ENCODE data around the gene ZBTB47.

Gene ZBTB47

DNA sequence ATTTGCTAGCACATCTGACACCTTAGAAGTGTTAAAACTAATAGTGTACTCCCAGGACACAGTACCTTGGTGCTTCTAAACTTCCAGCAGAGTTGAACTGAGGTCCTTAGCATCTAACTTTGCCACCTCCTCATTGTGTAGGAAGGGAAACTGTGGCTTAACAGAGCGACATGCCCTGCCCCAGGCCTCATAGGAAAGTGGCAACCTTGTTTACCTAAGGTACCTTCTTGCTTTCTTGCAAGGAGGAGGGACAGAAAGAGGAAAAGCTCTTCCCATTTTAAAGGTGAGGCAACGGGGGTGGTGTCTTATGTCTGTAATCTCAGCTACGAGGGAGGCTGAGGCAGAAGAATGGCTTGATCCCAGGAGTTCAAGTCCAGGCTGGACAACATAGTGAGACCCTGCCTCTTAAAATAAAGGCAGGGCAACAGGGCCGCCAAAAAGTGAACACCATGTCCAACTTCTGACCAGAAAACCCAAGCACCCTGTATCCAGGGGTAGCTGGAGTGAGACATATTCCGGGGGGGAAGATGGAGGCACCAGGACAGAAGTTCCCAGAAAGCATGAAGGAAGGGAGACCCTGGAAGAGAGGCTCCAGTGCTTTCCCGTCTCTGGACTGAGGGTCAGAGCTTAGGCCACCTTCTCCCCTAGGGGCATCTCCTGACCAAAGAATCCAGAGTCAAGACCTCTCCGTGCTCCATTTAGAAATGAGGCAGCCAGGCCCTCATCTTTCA is 31.3 kb downstream of the ZBTB47 start:
- no peak for DNase-seq (ENCODE audit: low read depth in 4 of 4, low spot score in 1 of 4)

DNA sequence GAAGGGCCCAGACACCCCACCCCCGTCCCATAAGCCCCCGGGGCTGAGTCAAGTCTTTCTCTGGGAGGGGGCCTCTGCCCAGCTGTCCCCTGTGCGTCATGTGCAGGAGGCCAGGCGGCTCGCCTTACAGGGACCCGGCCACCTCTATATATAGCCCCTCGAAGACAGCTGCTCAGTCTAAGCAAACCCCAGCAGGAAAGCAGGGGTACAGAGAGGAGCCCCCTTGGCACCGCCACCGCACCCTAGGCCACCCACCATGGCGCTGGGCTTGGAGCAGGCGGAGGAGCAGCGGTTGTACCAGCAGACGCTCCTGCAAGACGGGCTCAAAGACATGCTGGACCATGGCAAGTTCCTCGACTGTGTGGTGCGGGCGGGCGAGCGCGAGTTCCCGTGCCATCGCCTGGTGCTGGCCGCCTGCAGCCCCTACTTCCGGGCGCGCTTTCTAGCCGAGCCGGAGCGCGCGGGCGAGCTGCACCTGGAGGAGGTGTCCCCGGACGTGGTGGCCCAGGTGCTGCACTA is 31.9 kb downstream of the ZBTB47 start, which contains the start of gene KLHL40:
Gene KLHL40, plus strand, starts transcription at position 175 of the 519 bp plus-strand sequence. Its CDS starts 82 bp downstream, at position 257.
- DNase-seq (ENCODE audit: low read depth in 4 of 4, low spot score in 1 of 4) = no peak

DNA sequence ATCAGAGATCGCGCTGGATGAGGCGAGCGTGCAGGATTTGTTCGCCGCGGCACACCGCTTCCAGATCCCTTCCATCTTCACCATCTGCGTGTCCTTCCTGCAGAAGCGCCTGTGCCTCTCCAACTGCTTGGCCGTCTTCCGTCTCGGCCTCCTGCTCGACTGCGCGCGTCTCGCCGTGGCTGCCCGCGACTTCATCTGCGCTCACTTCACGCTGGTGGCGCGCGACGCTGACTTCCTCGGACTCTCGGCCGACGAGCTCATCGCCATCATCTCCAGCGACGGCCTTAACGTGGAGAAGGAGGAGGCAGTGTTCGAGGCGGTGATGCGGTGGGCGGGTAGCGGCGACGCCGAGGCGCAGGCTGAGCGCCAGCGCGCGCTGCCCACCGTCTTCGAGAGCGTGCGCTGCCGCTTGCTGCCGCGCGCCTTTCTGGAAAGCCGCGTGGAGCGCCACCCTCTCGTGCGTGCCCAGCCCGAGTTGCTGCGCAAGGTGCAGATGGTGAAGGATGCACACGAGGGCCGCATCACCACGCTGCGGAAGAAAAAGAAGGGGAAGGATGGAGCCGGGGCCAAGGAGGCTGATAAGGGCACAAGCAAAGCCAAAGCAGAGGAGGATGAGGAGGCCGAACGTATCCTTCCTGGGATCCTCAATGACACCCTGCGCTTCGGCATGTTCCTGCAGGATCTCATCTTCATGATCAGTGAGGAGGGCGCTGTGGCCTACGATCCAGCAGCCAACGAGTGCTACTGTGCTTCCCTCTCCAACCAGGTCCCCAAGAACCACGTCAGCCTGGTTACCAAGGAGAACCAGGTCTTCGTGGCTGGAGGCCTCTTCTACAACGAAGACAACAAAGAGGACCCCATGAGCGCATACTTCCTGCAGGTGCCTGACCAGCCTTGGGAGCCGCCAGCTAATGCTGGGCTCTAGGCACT is 32.7 kb downstream of the ZBTB47 start:
- no peak for DNase-seq (ENCODE audit: low read depth in 4 of 4, low spot score in 1 of 4)

DNA sequence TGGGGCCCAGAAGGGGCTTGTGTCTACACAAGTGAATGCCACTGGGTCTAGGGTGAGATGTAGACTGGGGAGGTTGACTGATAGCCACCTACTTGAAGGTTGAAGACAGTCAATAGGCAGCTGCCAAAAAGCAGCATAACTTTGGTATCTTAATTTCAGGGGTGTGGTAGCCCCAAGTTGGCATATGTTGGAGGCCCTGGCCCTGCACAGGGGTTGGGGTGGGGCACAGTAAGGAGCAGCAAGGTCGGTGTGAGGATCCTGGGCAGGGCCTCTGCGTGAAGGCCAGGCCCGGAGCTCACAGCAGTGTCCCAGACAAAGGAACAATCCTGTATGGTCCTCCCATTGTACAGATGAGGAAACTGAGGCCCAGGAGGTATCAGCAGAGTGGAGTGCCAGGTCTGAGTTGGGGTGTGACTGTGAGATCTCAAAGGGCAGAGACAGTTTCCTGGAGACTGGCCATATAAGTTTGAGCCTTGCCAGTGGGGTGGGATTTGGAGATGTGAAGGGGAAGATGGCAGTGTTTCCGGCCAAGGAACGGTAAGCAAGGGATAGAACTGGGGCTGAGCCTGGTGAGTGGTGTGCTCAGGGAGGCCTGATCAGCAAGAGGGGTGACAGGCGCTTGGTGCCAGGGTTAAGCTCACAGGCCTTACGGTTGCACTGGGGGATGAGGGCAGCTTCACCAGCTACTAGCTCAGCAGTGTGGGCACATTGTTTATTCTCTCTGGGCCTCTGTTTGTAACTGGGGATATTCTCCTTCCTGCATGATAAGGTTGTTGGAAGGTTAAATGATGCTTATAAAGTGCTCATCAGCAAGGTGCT is 33.5 kb downstream of the ZBTB47 start:
- no peak for DNase-seq (ENCODE audit: low read depth in 4 of 4, low spot score in 1 of 4)

DNA sequence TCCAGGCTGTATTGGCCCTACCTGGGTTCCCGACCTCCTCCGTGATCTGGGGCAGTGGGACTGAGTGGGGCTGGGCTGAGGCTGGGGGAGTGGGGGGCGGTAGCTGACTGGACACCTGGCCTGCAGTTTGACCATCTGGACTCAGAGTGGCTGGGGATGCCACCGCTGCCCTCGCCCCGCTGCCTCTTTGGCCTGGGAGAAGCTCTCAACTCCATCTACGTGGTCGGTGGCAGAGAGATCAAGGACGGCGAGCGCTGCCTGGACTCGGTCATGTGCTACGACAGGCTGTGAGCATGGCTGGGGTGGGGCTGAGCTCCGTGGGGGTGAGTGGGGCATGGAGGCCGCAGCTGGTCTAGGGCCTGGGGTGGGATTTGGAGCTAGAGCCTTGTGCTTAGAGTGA is 34.5 kb downstream of the ZBTB47 start:
- DNase-seq (ENCODE audit: low read depth in 4 of 4, low spot score in 1 of 4) = no peak

DNA sequence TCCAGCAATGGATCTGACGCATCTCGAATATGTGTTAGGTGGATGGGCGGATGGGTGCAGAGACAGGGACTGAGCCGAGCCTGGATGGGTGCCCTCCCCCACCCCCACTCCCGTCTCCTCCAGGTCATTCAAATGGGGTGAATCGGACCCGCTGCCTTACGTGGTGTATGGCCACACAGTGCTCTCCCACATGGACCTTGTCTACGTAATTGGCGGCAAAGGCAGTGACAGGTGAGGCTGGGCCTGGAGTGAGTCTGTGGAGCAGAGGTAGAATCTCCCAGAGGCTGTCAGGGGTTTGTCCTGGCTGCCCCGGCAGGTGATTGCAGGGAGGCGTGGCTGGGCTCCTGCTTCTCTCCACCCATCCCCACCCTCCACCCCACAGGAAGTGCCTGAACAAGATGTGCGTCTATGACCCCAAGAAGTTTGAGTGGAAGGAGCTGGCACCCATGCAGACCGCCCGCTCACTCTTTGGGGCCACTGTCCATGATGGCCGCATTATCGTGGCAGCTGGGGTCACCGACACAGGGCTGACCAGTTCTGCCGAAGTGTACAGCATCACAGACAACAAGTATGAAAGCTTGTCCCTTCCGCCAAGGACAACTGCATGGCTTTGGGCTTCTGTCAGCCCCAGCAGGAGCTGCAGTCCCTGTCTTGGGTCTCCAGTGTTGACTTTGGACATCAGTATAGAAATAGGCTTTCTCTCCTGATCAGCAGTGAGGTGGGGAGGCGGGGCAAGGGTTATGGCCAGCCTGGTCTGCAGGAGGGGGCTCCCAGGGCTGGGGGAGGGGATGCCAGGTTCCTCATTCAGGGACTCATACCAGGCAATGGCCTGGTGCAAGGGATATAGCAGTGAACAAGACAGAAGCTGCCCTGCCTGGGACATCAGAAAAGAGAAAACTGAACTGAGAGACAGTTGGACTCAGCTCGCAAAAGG is 35.3 kb downstream of the ZBTB47 start:
- no peak for DNase-seq (ENCODE audit: low read depth in 4 of 4, low spot score in 1 of 4)

DNA sequence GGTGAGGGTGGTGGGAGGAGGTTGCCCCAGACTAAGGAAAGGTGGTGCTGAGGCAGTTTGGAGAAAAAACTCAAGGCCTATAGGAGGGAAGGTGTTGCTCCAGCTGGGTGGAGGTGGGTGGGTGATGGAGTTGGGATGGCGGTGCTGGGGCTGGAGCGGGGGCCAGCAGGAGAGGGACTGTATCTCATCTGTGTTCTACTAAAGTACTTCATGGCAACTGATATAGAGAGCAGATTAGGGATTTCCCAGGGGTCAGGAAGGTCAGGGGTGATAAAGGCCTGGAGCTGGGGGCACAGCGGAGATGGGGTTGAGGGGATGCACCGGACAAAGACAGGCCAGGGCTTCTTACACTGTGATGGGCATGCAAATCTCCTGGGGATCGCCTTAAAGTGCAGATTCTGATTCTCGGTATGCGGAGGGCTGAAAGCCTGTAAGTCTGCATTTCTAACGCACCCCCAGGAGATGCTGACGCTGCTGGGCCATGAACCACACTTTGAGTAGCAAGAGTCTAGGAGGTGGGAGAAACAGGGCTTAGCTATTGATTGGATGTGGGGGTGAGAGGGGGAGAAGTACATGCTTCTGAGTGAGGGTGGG is 36.0 kb downstream of the ZBTB47 start:
- no peak for DNase-seq (ENCODE audit: low read depth in 4 of 4, low spot score in 1 of 4)

DNA sequence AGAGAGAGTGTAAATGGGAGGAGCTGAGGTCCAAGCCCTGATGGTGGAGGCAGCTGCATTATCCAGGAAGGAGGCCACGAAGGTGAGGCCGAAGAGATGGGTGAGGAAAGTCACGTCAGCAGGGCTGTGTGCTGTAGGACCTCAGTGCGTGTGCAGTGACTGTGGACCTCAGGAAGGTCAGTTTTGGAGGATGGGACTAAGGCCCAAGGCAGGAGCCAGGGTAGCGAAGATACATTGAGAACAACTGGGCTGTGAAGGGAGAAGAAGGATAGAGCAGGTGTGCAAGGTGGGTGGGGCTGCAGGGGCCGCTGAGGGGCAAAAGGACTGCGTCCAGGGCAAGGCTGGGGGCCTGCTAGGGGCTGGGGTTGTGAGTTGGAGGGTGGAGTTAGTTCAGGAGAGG is 36.7 kb downstream of the ZBTB47 start:
- DNase-seq (ENCODE audit: low read depth in 4 of 4, low spot score in 1 of 4) = no peak

DNA sequence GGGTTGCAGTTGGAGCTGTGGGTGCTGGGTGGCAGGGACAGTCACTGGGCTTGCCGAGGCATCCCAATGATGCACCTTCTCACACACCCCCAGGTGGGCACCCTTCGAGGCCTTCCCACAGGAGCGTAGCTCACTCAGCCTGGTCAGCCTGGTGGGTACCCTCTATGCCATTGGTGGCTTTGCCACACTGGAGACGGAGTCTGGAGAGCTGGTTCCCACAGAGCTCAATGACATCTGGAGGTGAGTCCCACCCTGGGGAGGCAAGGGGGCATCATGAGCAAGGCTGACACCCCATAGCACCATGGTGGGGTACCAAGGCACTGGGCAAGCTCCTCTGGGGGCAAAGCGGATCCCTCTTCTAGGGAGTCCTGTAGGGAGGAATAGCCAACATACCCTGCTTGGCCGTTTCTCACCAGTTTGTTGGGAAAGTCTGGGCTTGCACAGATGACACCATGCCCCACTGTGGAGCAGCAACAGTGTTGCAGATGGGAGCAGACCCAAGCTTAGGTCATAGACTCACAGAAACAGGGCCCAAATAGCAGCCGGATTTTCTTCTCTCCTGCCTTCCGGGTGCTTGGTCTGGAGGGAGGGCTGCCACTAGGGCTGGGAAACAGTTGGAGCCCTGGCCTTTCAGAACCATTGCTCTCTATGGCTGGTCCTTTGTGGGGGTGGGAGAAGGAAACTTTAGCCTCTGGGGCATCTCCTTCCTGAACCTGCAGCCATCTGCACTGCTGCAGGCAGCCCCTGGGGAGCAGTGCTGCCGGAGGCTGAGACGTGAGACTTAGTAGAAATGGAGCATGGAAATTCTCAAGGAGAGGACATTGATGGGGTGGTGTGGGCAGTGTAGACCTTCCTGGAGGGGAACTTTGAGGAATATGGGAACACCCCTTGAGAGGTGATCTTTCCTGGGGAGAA is 37.5 kb downstream of the ZBTB47 start:
- no peak for DNase-seq (ENCODE audit: low read depth in 4 of 4, low spot score in 1 of 4)

DNA sequence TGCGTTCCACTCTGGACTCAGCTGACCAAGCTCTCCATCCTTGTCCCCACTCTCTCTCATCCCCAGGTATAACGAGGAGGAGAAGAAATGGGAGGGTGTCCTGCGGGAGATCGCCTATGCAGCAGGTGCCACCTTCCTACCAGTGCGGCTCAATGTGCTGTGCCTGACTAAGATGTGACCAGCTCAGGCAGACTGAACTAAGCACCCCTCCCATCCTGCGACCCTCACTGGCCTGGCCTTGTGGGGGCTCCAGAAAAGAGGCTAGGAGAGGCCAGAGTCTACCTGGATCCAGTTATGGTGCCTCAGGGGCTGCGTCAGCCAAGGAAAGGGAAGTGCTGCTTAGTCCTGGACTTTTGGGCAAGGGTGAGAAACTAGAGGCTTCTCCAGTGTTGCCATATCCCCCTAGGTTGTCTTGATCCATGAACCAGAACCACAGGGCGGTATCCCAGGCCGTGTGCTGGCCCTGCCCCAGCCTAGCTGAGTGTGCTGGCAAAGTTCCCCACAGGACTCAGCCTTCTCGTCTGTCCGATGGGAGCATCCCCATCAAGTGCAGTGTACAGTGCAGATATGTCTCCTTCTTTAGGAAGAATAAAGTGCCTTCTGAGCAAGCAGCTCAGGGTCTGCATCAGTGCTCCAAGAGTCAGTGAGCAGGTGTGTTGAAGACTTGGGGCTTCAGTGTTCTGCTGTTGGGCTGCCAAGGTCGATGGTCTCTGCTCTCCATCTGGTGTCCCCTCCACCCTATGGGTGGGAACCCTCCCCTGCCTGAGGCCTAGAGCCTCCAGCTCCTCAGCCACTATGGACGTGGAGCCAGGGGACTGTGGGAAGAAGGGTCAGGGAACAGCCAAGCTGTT is 38.5 kb downstream of the ZBTB47 start:
- DNase-seq (ENCODE audit: low read depth in 4 of 4, low spot score in 1 of 4) = no peak

DNA sequence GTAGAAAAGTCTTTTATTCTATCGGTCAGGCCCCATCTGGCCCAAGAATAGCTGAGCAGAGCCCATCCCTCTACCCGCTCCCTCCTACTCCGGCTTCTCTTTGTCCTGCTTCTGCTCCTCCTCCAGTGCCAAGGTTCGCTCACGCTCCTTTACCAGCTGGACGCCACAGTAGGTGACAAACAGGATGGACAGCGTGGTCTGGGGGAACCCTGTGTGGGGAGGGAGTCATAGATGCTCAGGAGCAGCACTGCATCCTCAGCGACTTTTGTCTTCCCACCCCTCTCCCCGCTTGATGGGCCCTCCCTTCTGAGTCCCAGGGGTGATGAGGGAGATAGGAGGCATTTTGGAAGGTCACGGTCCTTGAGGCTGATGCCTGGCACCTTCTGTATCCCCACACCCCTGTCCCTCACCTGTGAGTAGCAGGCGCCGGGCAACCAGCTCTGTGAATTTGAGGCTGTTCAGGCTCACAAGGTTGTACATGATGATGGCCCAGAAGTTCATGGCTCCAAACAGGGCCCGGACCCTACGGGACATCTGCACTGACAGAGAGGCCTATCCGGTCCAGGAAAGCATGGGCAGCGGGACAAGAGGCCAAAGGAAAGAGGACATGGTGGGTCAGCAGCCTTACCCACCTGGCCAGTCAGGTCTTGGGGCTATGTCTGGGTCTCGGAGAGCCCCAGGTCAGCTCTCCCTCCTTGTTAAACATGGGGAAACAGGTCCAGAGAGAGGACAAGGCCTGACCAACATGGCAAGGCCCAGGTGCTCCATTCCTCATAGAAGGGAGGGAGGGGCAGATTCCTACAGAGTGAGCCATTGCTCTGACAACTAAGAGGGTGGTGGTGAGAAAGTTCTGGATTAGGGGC is 39.4 kb downstream of the ZBTB47 start:
- DNase-seq (ENCODE audit: low read depth in 4 of 4, low spot score in 1 of 4) = no peak

DNA sequence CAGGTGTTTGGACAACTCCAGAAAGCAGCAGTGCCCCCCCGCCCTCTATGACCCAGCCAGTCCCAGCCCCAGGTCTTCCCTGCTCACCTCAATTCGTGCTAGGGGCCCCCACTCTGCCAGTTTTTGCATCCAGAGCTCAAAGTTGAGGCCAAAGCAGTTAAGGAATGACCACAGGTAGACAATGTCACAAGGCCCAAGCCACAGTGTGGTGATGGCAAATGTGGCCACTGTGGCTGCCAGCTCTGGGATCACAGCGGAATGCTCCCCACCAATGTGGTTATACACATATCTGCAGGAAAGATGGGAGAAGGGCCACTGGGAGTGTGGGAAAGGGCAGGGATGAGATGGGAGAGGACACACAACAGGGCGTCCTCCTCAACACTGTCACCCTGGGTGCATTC is 40.0 kb downstream of the ZBTB47 start:
- DNase-seq (ENCODE audit: low read depth in 4 of 4, low spot score in 1 of 4) = no peak

DNA sequence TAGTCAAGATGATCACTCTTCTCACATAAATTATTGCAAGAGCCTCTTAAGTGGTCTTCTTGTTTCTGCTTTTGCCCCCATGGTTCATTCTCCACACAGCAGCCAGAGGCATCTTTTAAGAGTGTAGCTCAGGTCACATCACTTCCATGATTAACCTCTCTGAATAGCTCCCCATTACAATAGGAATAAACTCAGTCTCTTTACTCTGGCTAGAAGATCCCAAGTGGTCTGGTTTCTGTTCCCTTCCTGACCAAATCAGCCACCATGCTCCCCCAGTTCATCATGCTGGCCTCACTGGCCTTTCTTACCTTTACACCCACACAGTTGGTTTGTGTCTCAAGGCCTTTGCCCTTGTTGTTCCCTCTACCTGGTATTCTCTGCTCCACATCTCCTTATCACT is 40.9 kb downstream of the ZBTB47 start:
- no peak for DNase-seq (ENCODE audit: low read depth in 4 of 4, low spot score in 1 of 4)

DNA sequence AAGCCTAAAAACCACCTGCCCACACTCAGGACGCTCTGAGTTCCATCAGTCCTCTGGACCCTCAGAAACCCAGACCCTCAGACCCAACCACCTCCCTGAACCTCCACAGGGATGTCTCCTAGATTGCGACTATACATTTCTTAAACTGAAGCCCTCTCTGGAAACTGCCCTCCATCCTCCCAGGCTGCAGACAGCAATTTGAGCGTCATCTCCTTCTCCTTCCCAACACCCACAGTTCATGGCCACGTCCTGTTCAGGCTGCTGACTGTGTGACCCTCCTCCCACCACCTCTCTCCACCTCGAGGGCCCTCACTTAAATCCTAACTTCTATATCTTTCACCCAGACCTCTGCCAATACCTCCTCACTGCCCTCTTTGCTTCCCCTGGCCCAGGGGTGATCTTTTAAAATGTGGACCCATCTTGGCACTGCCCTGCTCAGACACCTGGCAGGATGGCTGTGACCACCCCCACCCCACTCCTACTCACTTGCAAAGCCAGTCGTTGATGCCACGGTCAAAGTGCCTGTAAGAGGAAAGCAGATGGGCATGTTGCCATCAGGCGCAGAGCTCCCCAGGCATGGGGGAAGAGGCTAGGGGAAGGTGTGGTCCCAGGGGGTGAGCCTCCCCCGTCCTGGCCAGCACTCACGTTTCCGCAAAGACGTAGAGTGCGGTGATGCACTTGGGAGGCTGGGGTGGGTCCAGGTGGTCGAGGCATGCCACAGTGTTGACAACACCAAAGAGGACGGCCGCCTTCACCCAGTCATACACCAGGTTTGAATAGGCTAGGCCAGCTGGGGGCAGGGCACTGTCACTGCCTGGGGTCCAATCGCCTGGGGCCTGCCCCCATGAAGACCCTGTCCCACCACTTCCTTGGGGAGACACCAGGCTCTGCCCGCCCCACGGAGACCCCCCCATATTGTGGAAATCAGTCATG is 43.1 kb downstream of the ZBTB47 start:
- DNase-seq (ENCODE audit: low read depth in 4 of 4, low spot score in 1 of 4) = no peak

DNA sequence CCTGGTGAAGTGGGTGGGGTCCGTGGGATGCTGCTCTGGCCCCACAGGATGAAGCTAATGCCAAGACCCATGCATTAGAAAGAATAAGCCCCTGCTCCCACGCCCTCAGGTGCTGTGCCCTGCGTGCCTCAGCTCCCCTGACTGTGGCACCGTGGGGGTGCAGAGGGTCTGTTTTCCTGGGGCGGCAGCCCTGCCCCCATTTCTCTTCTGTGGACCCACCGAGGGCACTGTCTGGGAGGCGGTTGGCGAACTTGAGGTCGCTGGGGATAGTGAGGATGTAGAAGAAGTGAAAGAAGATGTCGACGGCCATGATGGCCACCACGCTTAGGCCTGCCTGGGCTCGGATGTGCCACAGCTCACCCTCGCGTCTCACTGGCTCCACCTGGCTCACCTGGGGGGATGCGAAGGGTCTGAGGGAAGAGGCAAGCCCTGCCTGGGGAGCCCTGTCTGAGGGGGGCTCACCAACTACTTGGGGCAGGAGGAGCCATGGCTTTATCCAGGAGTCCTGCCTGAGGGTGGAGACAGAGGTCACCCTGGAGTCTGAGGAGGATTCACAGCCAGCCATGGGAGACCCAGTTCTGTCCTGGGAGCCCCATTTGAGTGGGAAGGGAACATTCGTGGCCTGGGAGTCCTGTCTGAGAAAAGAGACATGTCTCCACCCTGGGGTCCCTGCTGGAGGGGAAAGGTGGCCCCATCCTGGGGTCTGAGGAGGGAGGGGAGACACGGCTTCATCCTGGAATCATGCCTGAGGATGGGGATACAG is 44.0 kb downstream of the ZBTB47 start:
- DNase-seq (ENCODE audit: low read depth in 4 of 4, low spot score in 1 of 4) = no peak

Data from stimulated activated CD4-positive, alpha-beta T cell treated with anti-CD3 and anti-CD28 coated beads, Interleukin-1b, Interleukin-23, amount 100 ng/mL, for 24 hours (primary cell).